GM18867 (cell line): Measurements from ENCODE around the gene ANGPT4.

Experiments used
- ATAC-seq: cut with Tn5 transposase; IDR thresholded peaks from one replicate; pipeline ENCODE4 v1.9.1; 2021; ENCODE audit warnings: mild to moderate bottlenecking, moderate library complexity; ENCODE audit not compliant: unreplicated experiment

Gene ANGPT4

GRCh38 chr20:940926-941325 lies 24.8 kb upstream of the ANGPT4 start:
- ATAC-seq, result no peak

GRCh38 chr20:939606-940005 lies 23.5 kb upstream of the ANGPT4 start:
- no peak for ATAC-seq

- no peak for ATAC-seq
Observed at GRCh38 chr20:934186-934840, 18.2 kb upstream of the ANGPT4 start.

GRCh38 chr20:933029-933428 lies 16.9 kb upstream of the ANGPT4 start:
- no peak for ATAC-seq

- no peak for ATAC-seq
Observed at GRCh38 chr20:931401-931800, 15.3 kb upstream of the ANGPT4 start.

- no peak for ATAC-seq
Observed at GRCh38 chr20:926670-927069, 10.5 kb upstream of the ANGPT4 start.

- no peak for ATAC-seq
Observed at GRCh38 chr20:925516-925915, 9.4 kb upstream of the ANGPT4 start.

- ATAC-seq, result no peak
Observed at GRCh38 chr20:924639-925038, 8.5 kb upstream of the ANGPT4 start.

GRCh38 chr20:922781-923180 lies 6.6 kb upstream of the ANGPT4 start:
- ATAC-seq, result no peak

- ATAC-seq, result no peak
Observed at GRCh38 chr20:921068-921467, 4.9 kb upstream of the ANGPT4 start.

GRCh38 chr20:920311-920710 lies 4.2 kb upstream of the ANGPT4 start:
- no peak for ATAC-seq

GRCh38 chr20:919491-919916 lies 3.4 kb upstream of the ANGPT4 start:
- no peak for ATAC-seq

GRCh38 chr20:917416-917815 lies 1.3 kb upstream of the ANGPT4 start:
- ATAC-seq, result no peak

- ATAC-seq, result no peak
Observed at GRCh38 chr20:916825-917224, 691 bp upstream of the ANGPT4 start.

- ATAC-seq, result no peak
Observed at GRCh38 chr20:914727-915498, 1.2 kb downstream of the ANGPT4 start.

GRCh38 chr20:913306-913849 lies 2.8 kb downstream of the ANGPT4 start:
- ATAC-seq, result no peak

- no peak for ATAC-seq
Observed at GRCh38 chr20:911882-912600, 4.1 kb downstream of the ANGPT4 start.

GRCh38 chr20:910870-911770 lies 5.0 kb downstream of the ANGPT4 start:
- no peak for ATAC-seq

GRCh38 chr20:910132-910869 lies 5.8 kb downstream of the ANGPT4 start:
- no peak for ATAC-seq

GRCh38 chr20:909641-910040 lies 6.5 kb downstream of the ANGPT4 start:
- ATAC-seq, result no peak
